K562 (cell line): ENCODE results near the gene SRC. TPM values are rescaled to one million over a fixed set of nuclear protein-coding genes. Genes with fewer than 3 reads are reported as not detected.

Experiments
- ATAC-seq: fragments of 200-7000 bp; cut with Tn5 transposase; 3 replicates; pipeline ENCODE4 v1.9.1; 2020; ENCODE audit warnings: moderate library complexity
- BruUV-seq: library from RNA; stranded (reverse); fragments of 400-500 nt; replicated peaks from 2 replicates; lab custom pipeline; 2021; lab: Mats Ljungman, UMichigan
- CTCF ChIA-PET: fragments of 300-600 bp; formaldehyde crosslinking; extraction: SDS; loops from one replicate; lab custom pipeline; 2021; ENCODE audit warnings: low intra/inter-chr PET ratio; lab: Yijun Ruan, JAX
- POLR2A ChIA-PET: fragments of 300-600, 350-650 bp; sonication (Branson Sonifier 250); formaldehyde crosslinking; extraction: SDS; loops from one replicate; lab custom pipeline; 2021; ENCODE audit warnings: antibody characterized with exemption, inconsistent platforms; lab: Yijun Ruan, JAX
- DNase-seq, 4 experiments: peaks; one replicate each; pipeline versions ENCODE4 v3.0.0 to v3.0.0-alpha.2; 2011 to 2018; ENCODE audit warnings: low spot score in 3 of 4, mixed read lengths in 3 of 4; ENCODE audit errors: extremely low read depth in 1 of 4
- FAIRE-seq: peaks from 2 replicates; lab custom pipeline; 2011; peaks lifted over from hg19 to GRCh38; lab: Jason Lieb, UNC
- H2AFZ ChIP-seq: 2 replicates; pipeline ENCODE4 v1.6.0; 2011; ENCODE audit warnings: low read depth, low read length, control low read depth, inconsistent platforms
- H3K27ac ChIP-seq: fragments of 200-600 bp; 3 replicates; pipeline ENCODE4 v1.8.0; 2011; ENCODE audit warnings: low read depth, mild to moderate bottlenecking, control low read depth, inconsistent platforms, low read length, moderate library complexity, mixed read lengths; ENCODE audit errors: extremely low read depth
- H3K27me3 ChIP-seq, 2 experiments: fragments of 300-600 bp in 1 of 2; 2 replicates in 1 of 2; 3 replicates in 1 of 2; pipeline versions ENCODE4 v1.6.0 to v1.8.0; 2011; ENCODE audit warnings: inconsistent platforms in 2 of 2, low read length in 2 of 2, mild to moderate bottlenecking in 1 of 2, mixed read lengths in 1 of 2, moderate library complexity in 1 of 2; ENCODE audit not compliant: control insufficient read depth in 2 of 2, insufficient read depth in 2 of 2
- H3K36me3 ChIP-seq: fragments of 300-600 bp; 3 replicates; pipeline ENCODE4 v1.8.0; 2011; ENCODE audit warnings: mild to moderate bottlenecking, low read length, inconsistent platforms; ENCODE audit not compliant: control insufficient read depth, insufficient read depth
- H3K4me1 ChIP-seq, 2 experiments: fragments of 200-600 bp in 1 of 2; replicated peaks in 1 of 2; 2 replicates in 1 of 2; 3 replicates in 1 of 2; pipeline versions ENCODE4 v1.5.1 to v1.8.0; 2011; ENCODE audit warnings: inconsistent platforms in 2 of 2, low read length in 2 of 2, mild to moderate bottlenecking in 1 of 2, mixed read lengths in 1 of 2, moderate library complexity in 1 of 2; ENCODE audit not compliant: control insufficient read depth in 2 of 2, insufficient read depth in 2 of 2
- H3K4me2 ChIP-seq: 2 replicates; pipeline ENCODE4 v1.6.1; 2011; ENCODE audit warnings: low read length, control low read depth, inconsistent platforms, mixed read lengths; ENCODE audit not compliant: insufficient read depth
- H3K4me3 ChIP-seq: fragments of 200-600 bp; sonication (generic), shearing (Covaris generic); 2 replicates; pipeline ENCODE4 v1.5.1; 2016; ENCODE audit warnings: control low read depth, inconsistent platforms
- H3K79me2 ChIP-seq: fragments of 200-600 bp; 3 replicates; pipeline ENCODE4 v1.8.0; 2011; ENCODE audit warnings: low read length, inconsistent platforms; ENCODE audit not compliant: control insufficient read depth, insufficient read depth
- H3K9ac ChIP-seq, 2 experiments: 2 replicates each; pipeline versions ENCODE4 v1.6.0 to v1.6.1; 2011; ENCODE audit warnings: low read depth in 2 of 2, low read length in 2 of 2, control low read depth in 1 of 2, inconsistent platforms in 1 of 2, mild to moderate bottlenecking in 1 of 2, mixed read lengths in 1 of 2; ENCODE audit not compliant: insufficient read depth in 1 of 2
- H3K9me1 ChIP-seq: one replicate; pipeline ENCODE4 v1.6.0; 2011; ENCODE audit warnings: inconsistent platforms, mild to moderate bottlenecking, low read length, moderate library complexity; ENCODE audit not compliant: control insufficient read depth, insufficient read depth
- H3K9me3 ChIP-seq: replicated peaks from 2 replicates; pipeline ENCODE4 v1.5.1; 2011; ENCODE audit warnings: low read depth, low read length, inconsistent platforms; ENCODE audit not compliant: control insufficient read depth, insufficient read depth
- H4K20me1 ChIP-seq: replicated peaks from 2 replicates; pipeline ENCODE4 v1.6.1; 2011; ENCODE audit warnings: low read length, inconsistent platforms, mixed read lengths; ENCODE audit not compliant: control insufficient read depth, insufficient read depth
- BDP1 ChIP-seq: IDR thresholded peaks from 3 replicates; pipeline ENCODE4 v1.6.1; 2011; ENCODE audit not compliant: insufficient read length, insufficient read depth
- CTCF ChIP-seq, 3 experiments: IDR thresholded peaks in 2 of 3; conservative IDR thresholded peaks in 1 of 3; 2 replicates each; pipeline ENCODE4 v1.5.1; 2011 to 2012; ENCODE audit warnings: low read length in 3 of 3, mild to moderate bottlenecking in 3 of 3, control low read depth in 2 of 3, improper control_type of control experiment in 1 of 3, inconsistent platforms in 1 of 3, low read depth in 1 of 3, mixed read lengths in 1 of 3, moderate library complexity in 1 of 3; ENCODE audit not compliant: insufficient read depth in 2 of 3
- DACH1 ChIP-seq: fragments of 450-650 bp; IDR thresholded peaks from 2 replicates; pipeline ENCODE4 v1.6.1; 2018; ENCODE audit not compliant: partially characterized antibody
- ETV5 ChIP-seq: sonication (generic); formaldehyde crosslinking; IDR thresholded peaks from 2 replicates; pipeline ENCODE4 v1.4.0; 2020; ENCODE audit warnings: low read depth, mild to moderate bottlenecking, missing genetic modification reagents
- GATAD2A ChIP-seq: fragments of 450-650 bp; IDR thresholded peaks from 2 replicates; pipeline ENCODE4 v1.6.1; 2017
- HNRNPK ChIP-seq: fragments of 200-400 bp; formaldehyde crosslinking; IDR thresholded peaks from one replicate; pipeline ENCODE4 v1.6.1; 2018; ENCODE audit warnings: mild to moderate bottlenecking, low read depth, low read length; ENCODE audit not compliant: poor library complexity, severe bottlenecking
- KLF10 ChIP-seq: fragments of 250-450 bp; sonication (Bioruptor Pico); IDR thresholded peaks from 2 replicates; pipeline ENCODE4 v1.6.1; 2021; ENCODE audit warnings: matching md5 sums
- PPARD ChIP-seq: fragments of 250-450 bp; sonication (Bioruptor Pico); IDR thresholded peaks from 2 replicates; pipeline ENCODE4 v1.8.0; 2022; ENCODE audit warnings: inconsistent platforms, mild to moderate bottlenecking, moderate library complexity
- RBM34 ChIP-seq: fragments of 200-400 bp; formaldehyde crosslinking; IDR thresholded peaks from 2 replicates; pipeline ENCODE4 v1.6.1; 2018; ENCODE audit warnings: low read length, borderline replicate concordance; ENCODE audit not compliant: insufficient read depth
- SIRT6 ChIP-seq: IDR thresholded peaks from one replicate; pipeline ENCODE4 v1.6.1; 2012; ENCODE audit warnings: low read depth, mild to moderate bottlenecking, control low read depth, inconsistent platforms, low read length, moderate library complexity
- SMAD1 ChIP-seq: fragments of 150-350 bp; IDR thresholded peaks from 2 replicates; pipeline ENCODE4 v1.6.1; 2014; ENCODE audit warnings: low read length, low read depth; ENCODE audit not compliant: partially characterized antibody
- SOX6 ChIP-seq: fragments of 450-650 bp; IDR thresholded peaks from 2 replicates; pipeline ENCODE4 v1.6.1; 2014; ENCODE audit warnings: mild to moderate bottlenecking
- XRCC3 ChIP-seq: fragments of 450-650 bp; IDR thresholded peaks from 2 replicates; pipeline ENCODE4 v1.6.1; 2017; ENCODE audit warnings: mild to moderate bottlenecking, moderate library complexity
- ZBTB1 ChIP-seq: sonication (generic); formaldehyde crosslinking; IDR thresholded peaks from 2 replicates; pipeline ENCODE4 v1.8.1; 2023; ENCODE audit warnings: missing genetic modification reagents, low read depth, mild to moderate bottlenecking, borderline replicate concordance
- ZBTB11 ChIP-seq, 3 experiments: fragments of 200-800 bp in 1 of 3; fragments of 250-450 bp in 1 of 3; fragments of 450-650 bp in 1 of 3; sonication (Bioruptor Pico) in 1 of 3; sonication (Bioruptor generic) in 1 of 3; formaldehyde crosslinking in 1 of 3; IDR thresholded peaks; 2 replicates each; pipeline versions ENCODE4 v1.6.1 to v1.8.0; 2016 to 2022; ENCODE audit warnings: mild to moderate bottlenecking in 2 of 3, missing genetic modification characterization in 2 of 3, missing compliant biosample characterization in 1 of 3, moderate library complexity in 1 of 3
- WGBS: fragments of 100-300 bp; shearing (Covaris generic); methylation state at CpG from one replicate; pipeline ENCODE4 v1.1.6; 2016; ENCODE audit warnings: low coverage, mixed read lengths; ENCODE audit not compliant: insufficient coverage; ENCODE audit errors: missing lambda C conversion rate; 5-methylcytosine and 5-hydroxymethylcytosine counted together
- in situ Hi-C: fragments of 300-500 bp; cut with MboI; formaldehyde crosslinking; loops from 4 replicates; pipeline ENCODE4 v1.15.0; 2018; ENCODE audit warnings: inconsistent platforms, mixed read lengths
- intact Hi-C: fragments of 100-400 bp; cut with micrococcal nuclease; formaldehyde crosslinking; loops from 2 replicates; pipeline ENCODE4 v1.14.2; 2022
- polyA plus RNA-seq, 8 experiments: library from polyadenylated mRNA; depleted of rRNA in 4 of 8; stranded (reverse) in 5 of 8; unstranded in 3 of 8; fragments of >200 nt; fragmentation: Nextera tagmentation in 2 of 8; fragmentation: Illumina TruSeq in 1 of 8; extraction: Ambion mirVana in 2 of 8; extraction: Trizol in 1 of 8; gene quantifications; 2 replicates each; pipeline versions ENCODE4 v1.2.1 to v1.2.3, GENCODE V29; 2011 to 2014; ENCODE audit warnings: inconsistent platforms in 1 of 8, missing spikeins in 1 of 8
- total RNA-seq, 7 experiments: library from RNA; depleted of rRNA in 6 of 7; stranded (reverse); fragments of >200 nt in 6 of 7; fragmentation: Illumina TruSeq in 2 of 7; extraction: Trizol in 2 of 7; gene quantifications; 2 replicates each; pipeline versions ENCODE4 v1.2.1 to v1.2.3, GENCODE V29; 2011 to 2021; ENCODE audit warnings: low replicate concordance in 1 of 7

Gene SRC
- total and polyA plus RNA-seq, 9 of the 15 experiments (the other 6 are each of a cell fraction or from before 2014, with no cell fraction given): 0.06 to 8.5 (median 3.1) TPM

GRCh38 chr20:37396416-37397075 is 50.6 kb downstream of the SRC start:
- H2AFZ ChIP-seq: peak overlapping the region; percentile 26; the same call in 1 of the 2 replicates
- no peaks in the 10 kb centered on the region for H3K9me3 ChIP-seq
- no peaks in the 10 kb centered on the region for H3K36me3 ChIP-seq
- no peaks in the 10 kb centered on the region for H3K79me2 ChIP-seq
- H3K9ac ChIP-seq: peak overlapping the region in 1 of 2 experiments; percentile 86; a peak in 2 of 4 replicates
- CTCF ChIA-PET: no interaction called here
- no peaks in the 10 kb centered on the region for H3K9me1 ChIP-seq
- H3K4me2 ChIP-seq: no peak overlapping the region; the same call in 1 of the 2 replicates
- in situ Hi-C loops: no loop called here
- H3K27me3 ChIP-seq: no peaks in the 10 kb centered on the region
- H4K20me1 ChIP-seq: 0 out of 2 replicates have a peak, but pooled peaks cover 3% of the 10 kb centered on the region
- H3K4me1 ChIP-seq: peaks cover 13 to 55% of the 10 kb centered on the region in 2 experiments; a peak in 3 of 5 replicates
- DNase-seq (peak; percentile 61 to 71 (median 67)), ATAC-seq (peak; percentile 77), FAIRE-seq (no peak)
- POLR2A ChIA-PET: interaction anchor here (0.6 to 0.8 kb wide), 4 partner anchors 17 to 690 kb away, joined by 3 to 5 read pairs (median 3); partner anchors contain the start of gene MANBAL
- WGBS: 74% methylated on average over 10 of the region's 20 CpGs
- H3K27ac ChIP-seq: peak overlapping the region; percentile 39; the same call in 1 of the 3 replicates
- H3K4me3 ChIP-seq: no peak overlapping the region
- BruUV-seq: no TSS peak
- intact Hi-C loops: no loop called here
- TF ChIP-seq ZBTB11 (CRISPR knock-in tag; IDR thresholded peaks at IDR 0.05): no peak
- no peak for TF ChIP-seq ETV5 (CRISPR knock-in tag)
- no peak for TF ChIP-seq XRCC3
- no peak for TF ChIP-seq SOX6
- TF ChIP-seq DACH1: no peak
- 0 out of 2 replicates have a peak, but pooled peaks have one; percentile 21 for TF ChIP-seq ZBTB1 (CRISPR knock-in tag)
- no peak for TF ChIP-seq HNRNPK
- no peak for TF ChIP-seq SMAD1
- no peak for TF ChIP-seq RBM34
- TF ChIP-seq KLF10 (CRISPR knock-in tag): no peak
- TF ChIP-seq SIRT6: no peak
- no peak for TF ChIP-seq PPARD (CRISPR knock-in tag)
- TF ChIP-seq CTCF (IDR thresholded peaks at IDR 0.05 in 2 of 3, conservative IDR thresholded peaks at IDR 0.05 in 1 of 3; ENCODE audit: insufficient read depth in 2 of 3, low read depth in 1 of 3, low read length in 3 of 3): 0 out of 6 replicates have a peak, but pooled peaks of 2 of the 3 experiments have one; percentile 4 to 7
- no peak for TF ChIP-seq BDP1
- TF ChIP-seq GATAD2A: no peak
